Measurements from ENCODE around the gene LCE3B.

DNA sequence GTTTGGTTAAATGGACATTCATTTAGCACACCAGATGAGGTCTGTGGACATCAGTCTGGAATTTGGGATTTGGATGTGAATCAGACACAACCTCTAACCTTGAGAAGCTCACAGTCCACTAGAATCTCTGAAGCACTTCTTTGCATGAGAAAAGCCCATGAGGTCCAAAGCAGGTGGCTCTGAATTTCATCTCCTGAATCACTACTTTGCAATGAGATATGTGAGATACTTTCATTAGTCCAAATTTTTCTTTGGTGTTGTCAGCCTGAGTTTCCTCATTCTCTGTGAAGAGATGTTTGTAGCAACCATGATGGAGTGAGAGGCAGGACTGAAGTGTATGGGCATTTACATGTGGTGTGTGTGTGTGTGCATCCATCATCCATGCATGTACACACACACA is 33.0 kb downstream of the LCE3B start:
- TF ChIP-seq, protein P1, sequence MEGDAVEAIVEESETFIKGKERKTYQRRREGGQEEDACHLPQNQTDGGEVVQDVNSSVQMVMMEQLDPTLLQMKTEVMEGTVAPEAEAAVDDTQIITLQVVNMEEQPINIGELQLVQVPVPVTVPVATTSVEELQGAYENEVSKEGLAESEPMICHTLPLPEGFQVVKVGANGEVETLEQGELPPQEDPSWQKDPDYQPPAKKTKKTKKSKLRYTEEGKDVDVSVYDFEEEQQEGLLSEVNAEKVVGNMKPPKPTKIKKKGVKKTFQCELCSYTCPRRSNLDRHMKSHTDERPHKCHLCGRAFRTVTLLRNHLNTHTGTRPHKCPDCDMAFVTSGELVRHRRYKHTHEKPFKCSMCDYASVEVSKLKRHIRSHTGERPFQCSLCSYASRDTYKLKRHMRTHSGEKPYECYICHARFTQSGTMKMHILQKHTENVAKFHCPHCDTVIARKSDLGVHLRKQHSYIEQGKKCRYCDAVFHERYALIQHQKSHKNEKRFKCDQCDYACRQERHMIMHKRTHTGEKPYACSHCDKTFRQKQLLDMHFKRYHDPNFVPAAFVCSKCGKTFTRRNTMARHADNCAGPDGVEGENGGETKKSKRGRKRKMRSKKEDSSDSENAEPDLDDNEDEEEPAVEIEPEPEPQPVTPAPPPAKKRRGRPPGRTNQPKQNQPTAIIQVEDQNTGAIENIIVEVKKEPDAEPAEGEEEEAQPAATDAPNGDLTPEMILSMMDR (IDR thresholded peaks at IDR 0.05) = no peak
- TF ChIP-seq POLR2A (IDR thresholded peaks at IDR 0.05) (no peak), EP300 (IDR thresholded peaks at IDR 0.05) (no peak)

All from tibial nerve (tissue), 4 donors.